ENCODE data around the gene SPAG16. TPM values are rescaled to one million over a fixed set of nuclear protein-coding genes. Genes with fewer than 3 reads are reported as not detected.
A peak's percentile ranks its signal among the peaks of the same experiment; 100 is the strongest.

Gene SPAG16
- total and polyA plus RNA-seq, 2 donors from 2014 or later, result 35.9 to 38.5 TPM

- no peaks in the 10 kb centered on the region for H3K36me3 ChIP-seq (ENCODE audit: control insufficient read depth in 2 of 3, insufficient read depth in 3 of 3, low read length in 3 of 3)
- no peak for FAIRE-seq
- no peaks in the 10 kb centered on the region for H3K4me1 ChIP-seq (ENCODE audit: control insufficient read depth in 2 of 3, insufficient read depth in 2 of 3, low read depth in 1 of 3, low read length in 3 of 3)
- no peak overlapping the region for H3K27ac ChIP-seq (ENCODE audit: low read depth in 2 of 2, low read length in 2 of 2)
- intact Hi-C loops (cut with DNase I), result no loop called here
- no peak for DNase-seq
- TF ChIP-seq CTCF (IDR thresholded peaks at IDR 0.05; ENCODE audit: borderline replicate concordance, extremely low read depth, insufficient read depth), result no peak
- H3K9ac ChIP-seq (ENCODE audit: low read length in 3 of 3), result no peak overlapping the region
- no peak overlapping the region for H3K4me3 ChIP-seq (ENCODE audit: low read length in 3 of 3)
- no peaks in the 10 kb centered on the region for H3K27me3 ChIP-seq (ENCODE audit: control insufficient read depth, insufficient read depth, low read length)
- H3K9me3 ChIP-seq (ENCODE audit: control insufficient read depth in 2 of 3, insufficient read depth in 1 of 3, low read length in 3 of 3), result no peaks in the 10 kb centered on the region
Observed at GRCh38 chr2:214180071-214180470, 895.8 kb downstream of the SPAG16 start.

DNA sequence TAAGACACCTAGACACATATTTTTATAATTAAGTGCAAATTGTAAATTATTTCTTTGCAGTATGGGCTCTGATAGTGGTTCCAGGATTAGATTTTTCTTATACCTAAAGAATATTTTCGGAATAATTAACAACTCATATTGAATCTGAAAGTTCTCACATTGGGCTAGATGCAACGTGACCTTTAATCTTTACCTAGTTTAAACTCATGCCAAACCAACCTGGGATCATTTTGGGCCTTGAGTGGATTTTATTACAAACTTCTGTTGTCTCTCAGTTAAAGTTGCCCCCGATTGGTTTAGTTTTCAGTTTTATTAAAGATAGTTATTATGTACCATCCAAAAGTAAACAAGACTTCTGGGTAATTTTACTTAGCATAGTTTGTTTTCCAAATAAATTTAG lies 896.4 kb downstream of the SPAG16 start:
- TF ChIP-seq CTCF (IDR thresholded peaks at IDR 0.05; ENCODE audit: borderline replicate concordance, extremely low read depth, insufficient read depth), result no peak
- H3K9ac ChIP-seq (ENCODE audit: low read length in 3 of 3), result no peak overlapping the region
- no peak for DNase-seq
- intact Hi-C loops (cut with DNase I), result no loop called here
- no peak overlapping the region for H3K27ac ChIP-seq (ENCODE audit: low read depth in 2 of 2, low read length in 2 of 2)
- H3K36me3 ChIP-seq (ENCODE audit: control insufficient read depth in 2 of 3, insufficient read depth in 3 of 3, low read length in 3 of 3), result no peaks in the 10 kb centered on the region
- H3K4me1 ChIP-seq (ENCODE audit: control insufficient read depth in 2 of 3, insufficient read depth in 2 of 3, low read depth in 1 of 3, low read length in 3 of 3), result no peaks in the 10 kb centered on the region
- FAIRE-seq, result no peak
- H3K27me3 ChIP-seq (ENCODE audit: control insufficient read depth, insufficient read depth, low read length), result no peaks in the 10 kb centered on the region
- no peak overlapping the region for H3K4me3 ChIP-seq (ENCODE audit: low read length in 3 of 3)
- no peaks in the 10 kb centered on the region for H3K9me3 ChIP-seq (ENCODE audit: control insufficient read depth in 2 of 3, insufficient read depth in 1 of 3, low read length in 3 of 3)

- TF ChIP-seq CTCF (IDR thresholded peaks at IDR 0.05; ENCODE audit: borderline replicate concordance, extremely low read depth, insufficient read depth), result no peak
Observed at GRCh38 chr2:214184461-214184860, 900.2 kb downstream of the SPAG16 start.

GRCh38 chr2:214185546-214185945 lies 901.3 kb downstream of the SPAG16 start:
- DNase-seq (no peak), FAIRE-seq (no peak)
- H3K36me3 ChIP-seq (ENCODE audit: control insufficient read depth in 2 of 3, insufficient read depth in 3 of 3, low read length in 3 of 3), result no peaks in the 10 kb centered on the region

More at GRCh38 chr2:214184461-214184860, 900.2 kb downstream of the SPAG16 start:
- no peaks in the 10 kb centered on the region for H3K9me3 ChIP-seq (ENCODE audit: control insufficient read depth in 2 of 3, insufficient read depth in 1 of 3, low read length in 3 of 3)
- H3K27ac ChIP-seq (ENCODE audit: low read depth in 2 of 2, low read length in 2 of 2), result no peak overlapping the region
- peak; percentile 19 for FAIRE-seq
- no peaks in the 10 kb centered on the region for H3K27me3 ChIP-seq (ENCODE audit: control insufficient read depth, insufficient read depth, low read length)
- H3K4me3 ChIP-seq (ENCODE audit: low read length in 3 of 3), result no peak overlapping the region
- no peak for DNase-seq
- no peaks in the 10 kb centered on the region for H3K4me1 ChIP-seq (ENCODE audit: control insufficient read depth in 2 of 3, insufficient read depth in 2 of 3, low read depth in 1 of 3, low read length in 3 of 3)
- intact Hi-C loops (cut with DNase I), result no loop called here
- no peaks in the 10 kb centered on the region for H3K36me3 ChIP-seq (ENCODE audit: control insufficient read depth in 2 of 3, insufficient read depth in 3 of 3, low read length in 3 of 3)
- H3K9ac ChIP-seq (ENCODE audit: low read length in 3 of 3), result no peak overlapping the region

More at GRCh38 chr2:214185546-214185945, 901.3 kb downstream of the SPAG16 start:
- H3K27me3 ChIP-seq (ENCODE audit: control insufficient read depth, insufficient read depth, low read length), result no peaks in the 10 kb centered on the region
- H3K4me1 ChIP-seq (ENCODE audit: control insufficient read depth in 2 of 3, insufficient read depth in 2 of 3, low read depth in 1 of 3, low read length in 3 of 3), result no peaks in the 10 kb centered on the region
- intact Hi-C loops (cut with DNase I), result no loop called here
- H3K4me3 ChIP-seq (ENCODE audit: low read length in 3 of 3), result no peak overlapping the region
- no peak overlapping the region for H3K9ac ChIP-seq (ENCODE audit: low read length in 3 of 3)
- no peak for TF ChIP-seq CTCF (IDR thresholded peaks at IDR 0.05; ENCODE audit: borderline replicate concordance, extremely low read depth, insufficient read depth)
- H3K9me3 ChIP-seq (ENCODE audit: control insufficient read depth in 2 of 3, insufficient read depth in 1 of 3, low read length in 3 of 3), result no peaks in the 10 kb centered on the region
- H3K27ac ChIP-seq (ENCODE audit: low read depth in 2 of 2, low read length in 2 of 2), result no peak overlapping the region

Measured in kidney (tissue), 14 donors.